T-helper 2 cell treated with Interferon-gamma antibody and Interleukin-4, amounts not matched to agents 5 μg/mL and 100 μg/mL, for 36 hours (primary cell): ENCODE data around the gene PDE8B.

Experiments used
- DNase-seq: peaks from one replicate; pipeline ENCODE4 v3.0.0; 2021; ENCODE audit warnings: low spot score
- H3K27ac Mint-ChIP-seq: one replicate; pipeline ENCODE4 v1.8.0; 2021; ENCODE audit warnings: mild to moderate bottlenecking, mixed read lengths
- H3K27me3 Mint-ChIP-seq: one replicate; pipeline ENCODE4 v1.8.0; 2021; ENCODE audit warnings: low read depth, mixed read lengths
- H3K36me3 Mint-ChIP-seq: one replicate; pipeline ENCODE4 v1.8.0; 2021; ENCODE audit warnings: low read depth, mixed read lengths
- H3K4me1 Mint-ChIP-seq: one replicate; pipeline ENCODE4 v1.8.0; 2021; ENCODE audit warnings: low read depth, mixed read lengths
- H3K4me3 Mint-ChIP-seq: one replicate; pipeline ENCODE4 v1.8.0; 2022; ENCODE audit warnings: mild to moderate bottlenecking, moderate library complexity, mixed read lengths
- H3K9me3 Mint-ChIP-seq: one replicate; pipeline ENCODE4 v1.8.0; 2021; ENCODE audit warnings: mixed read lengths

Gene PDE8B

DNA sequence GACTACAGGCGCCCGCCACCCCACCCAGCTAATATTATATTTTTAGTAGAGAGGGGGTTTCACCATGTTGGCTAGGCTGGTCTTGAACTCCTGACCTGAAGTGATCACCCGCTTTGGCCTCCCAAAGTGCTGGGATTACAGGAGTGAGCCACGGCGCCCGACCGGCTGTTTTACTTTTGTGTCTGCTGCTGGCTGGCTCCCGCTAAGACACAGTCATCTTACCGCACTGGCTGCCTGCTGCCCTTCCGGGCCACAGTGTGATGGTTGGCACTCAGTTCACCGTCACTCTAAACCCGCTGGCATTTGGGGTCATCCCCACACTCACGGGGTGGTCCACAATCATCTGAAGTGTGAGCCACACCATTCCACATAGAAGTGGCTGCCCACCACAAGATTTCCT, 188.0 kb downstream of the PDE8B start:
- no peaks in the 10 kb centered on the region for H3K36me3 Mint-ChIP-seq
- H3K4me1 Mint-ChIP-seq = peaks cover 9% of the 10 kb centered on the region
- no peaks in the 10 kb centered on the region for H3K9me3 Mint-ChIP-seq
- no peak overlapping the region for H3K4me3 Mint-ChIP-seq
- no peak overlapping the region for H3K27ac Mint-ChIP-seq
- peaks cover 4% of the 10 kb centered on the region for H3K27me3 Mint-ChIP-seq
- no peak for DNase-seq

DNA sequence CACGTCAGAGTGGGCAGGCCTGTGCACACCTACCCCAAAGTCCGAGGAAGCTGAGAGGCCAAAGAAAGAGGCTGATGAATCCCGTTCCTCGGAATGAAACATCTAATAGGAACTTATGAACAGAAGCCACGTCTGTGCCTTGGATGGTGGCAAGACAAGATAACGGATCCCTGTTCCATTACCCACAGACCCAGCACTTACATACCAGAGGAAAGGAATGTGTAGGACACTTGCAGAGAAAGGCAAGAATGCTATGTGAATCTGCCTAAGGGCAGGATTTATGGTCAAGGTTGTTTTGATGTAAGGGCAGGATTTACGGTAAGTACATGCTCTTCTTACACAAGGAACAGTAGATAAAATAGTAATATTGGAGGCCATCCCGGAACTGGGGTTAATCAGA, 188.4 kb downstream of the PDE8B start:
- Mint-ChIP-seq H3K27ac (no peak overlapping the region), H3K4me1 (peaks cover 9% of the 10 kb centered on the region), H3K4me3 (no peak overlapping the region), H3K9me3 (no peaks in the 10 kb centered on the region), H3K36me3 (no peaks in the 10 kb centered on the region), H3K27me3 (peaks cover 4% of the 10 kb centered on the region)
- DNase-seq = no peak

DNA sequence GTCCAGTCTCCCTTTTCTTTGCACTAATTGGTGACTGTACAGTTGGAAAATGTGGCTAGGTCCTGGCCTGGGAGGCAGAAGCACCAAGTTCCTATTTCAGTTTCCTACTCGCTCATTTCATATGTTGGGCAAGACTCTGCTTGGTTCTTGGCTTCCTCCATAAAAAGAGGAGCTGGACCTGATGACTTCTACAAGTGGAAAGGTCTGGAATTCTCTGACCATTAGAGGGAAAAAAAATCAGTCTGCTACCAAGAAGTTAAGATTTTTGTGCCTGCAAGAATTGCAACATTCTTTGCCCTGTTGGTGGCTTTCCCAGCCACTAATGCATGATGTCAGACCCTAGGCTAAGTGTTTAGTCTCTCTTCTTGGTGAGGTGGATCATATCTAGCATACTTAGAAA, 190.2 kb downstream of the PDE8B start:
- H3K36me3 Mint-ChIP-seq = no peaks in the 10 kb centered on the region
- no peak for DNase-seq
- no peak overlapping the region for H3K4me3 Mint-ChIP-seq
- H3K9me3 Mint-ChIP-seq = no peaks in the 10 kb centered on the region
- H3K27ac Mint-ChIP-seq = no peak overlapping the region
- H3K27me3 Mint-ChIP-seq = peaks cover 8% of the 10 kb centered on the region
- H3K4me1 Mint-ChIP-seq = peaks cover 9% of the 10 kb centered on the region

DNA sequence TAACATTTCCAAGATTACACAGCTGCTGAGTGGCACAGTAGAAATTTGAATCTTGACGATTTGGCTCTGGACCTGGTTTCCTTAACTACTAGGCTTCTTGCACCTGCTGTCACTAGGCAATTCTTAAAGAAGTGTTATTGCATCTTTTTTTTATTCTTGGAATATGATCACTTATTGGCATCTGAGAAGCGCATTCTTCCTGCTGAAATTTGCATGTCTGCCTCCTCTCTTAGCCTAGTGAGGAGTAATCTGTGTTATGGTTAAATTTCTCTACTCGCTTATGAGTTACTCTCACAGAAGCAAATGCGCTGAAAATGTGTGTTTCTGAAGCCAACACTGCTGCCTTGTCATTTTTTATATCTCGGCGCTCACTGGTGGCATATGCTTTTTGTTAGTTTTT, 192.3 kb downstream of the PDE8B start:
- Mint-ChIP-seq H3K27me3 (peaks cover 8% of the 10 kb centered on the region), H3K4me1 (no peaks in the 10 kb centered on the region), H3K4me3 (no peak overlapping the region), H3K9me3 (no peaks in the 10 kb centered on the region), H3K27ac (no peak overlapping the region), H3K36me3 (no peaks in the 10 kb centered on the region)
- DNase-seq = no peak

DNA sequence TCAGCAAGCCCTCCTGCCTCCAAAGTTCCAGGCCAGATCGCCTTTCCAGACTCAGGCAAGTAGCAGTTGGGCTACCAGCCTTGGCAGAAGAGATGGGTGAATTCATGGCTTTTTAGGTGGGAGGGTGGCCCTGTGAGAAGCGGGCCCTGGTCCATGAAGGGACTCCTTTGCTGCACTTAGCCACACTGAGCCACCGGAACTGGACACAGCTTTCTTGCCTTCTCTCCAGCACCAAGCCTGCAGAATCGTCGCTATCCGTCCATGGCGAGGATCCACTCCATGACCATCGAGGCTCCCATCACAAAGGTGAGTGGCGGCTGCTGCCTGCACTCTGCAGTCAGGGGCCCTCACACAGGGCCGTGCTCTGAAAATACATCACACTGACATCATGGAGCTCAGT, 196.7 kb downstream of the PDE8B start:
- Mint-ChIP-seq H3K4me1 (peaks cover 3% of the 10 kb centered on the region), H3K27me3 (peaks cover 18% of the 10 kb centered on the region), H3K4me3 (no peak overlapping the region), H3K27ac (no peak overlapping the region), H3K36me3 (no peaks in the 10 kb centered on the region), H3K9me3 (no peaks in the 10 kb centered on the region)
- DNase-seq = no peak

DNA sequence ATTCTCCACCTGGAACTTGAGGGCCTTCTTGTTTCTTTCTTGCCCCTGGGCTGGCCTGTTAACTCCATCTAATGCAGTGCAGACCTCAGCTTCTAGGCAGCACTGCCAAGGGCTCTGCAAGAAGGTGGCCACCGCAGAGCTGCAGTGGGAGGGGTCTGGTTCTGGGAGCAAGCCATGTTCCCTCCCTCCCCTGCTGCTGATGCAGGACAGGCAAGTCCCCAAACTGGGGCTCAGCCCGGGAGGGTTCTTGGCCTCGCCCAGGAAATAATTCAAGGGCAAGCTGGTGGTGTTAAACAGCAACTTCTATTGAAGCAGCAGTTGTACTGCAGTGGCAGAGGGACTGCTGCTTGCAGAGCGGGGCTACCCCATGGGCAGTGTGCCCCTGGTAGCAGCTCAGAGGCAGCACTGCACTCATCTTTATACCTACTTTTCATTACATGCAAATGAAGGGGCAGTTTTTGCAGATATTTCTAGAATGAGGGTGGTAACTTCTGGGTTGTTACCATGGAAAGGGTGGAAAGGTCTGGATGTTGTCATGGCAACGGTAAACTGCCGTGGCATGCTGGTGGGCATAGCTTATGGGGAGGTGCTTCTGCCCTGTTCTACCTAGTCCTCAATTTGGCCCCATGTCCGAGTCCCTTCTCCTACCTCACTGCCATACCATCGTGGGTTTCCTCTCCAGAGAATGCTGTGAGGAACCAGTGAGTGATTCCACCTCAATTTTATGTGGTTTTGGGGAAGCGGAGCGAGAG, 199.6 kb downstream of the PDE8B start:
- DNase-seq = no peak
- H3K27ac Mint-ChIP-seq = no peak overlapping the region
- H3K27me3 Mint-ChIP-seq = peaks cover 22% of the 10 kb centered on the region
- H3K4me3 Mint-ChIP-seq = no peak overlapping the region
- H3K36me3 Mint-ChIP-seq = no peaks in the 10 kb centered on the region
- no peaks in the 10 kb centered on the region for H3K9me3 Mint-ChIP-seq
- peaks cover 3% of the 10 kb centered on the region for H3K4me1 Mint-ChIP-seq

DNA sequence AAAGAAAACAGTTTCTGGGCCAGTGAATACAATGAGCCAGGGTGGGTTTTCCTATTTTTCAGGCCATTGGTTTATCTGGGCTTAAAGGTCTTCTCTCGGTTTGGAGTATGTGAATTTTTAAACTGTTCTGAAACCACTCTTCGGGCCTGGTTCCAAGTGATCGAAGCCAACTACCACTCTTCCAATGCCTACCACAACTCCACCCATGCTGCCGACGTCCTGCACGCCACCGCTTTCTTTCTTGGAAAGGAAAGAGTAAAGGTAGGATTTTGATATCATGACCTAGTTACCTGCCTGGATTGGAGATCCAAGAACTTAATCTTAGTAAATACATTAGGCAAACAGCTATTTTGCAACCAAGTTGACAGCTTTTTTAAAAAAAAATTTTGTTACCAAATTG, 202.6 kb downstream of the PDE8B start:
- Mint-ChIP-seq H3K27ac (no peak overlapping the region), H3K9me3 (no peaks in the 10 kb centered on the region), H3K4me1 (peaks cover 3% of the 10 kb centered on the region), H3K27me3 (peaks cover 18% of the 10 kb centered on the region), H3K36me3 (no peaks in the 10 kb centered on the region), H3K4me3 (no peak overlapping the region)
- DNase-seq = no peak

DNA sequence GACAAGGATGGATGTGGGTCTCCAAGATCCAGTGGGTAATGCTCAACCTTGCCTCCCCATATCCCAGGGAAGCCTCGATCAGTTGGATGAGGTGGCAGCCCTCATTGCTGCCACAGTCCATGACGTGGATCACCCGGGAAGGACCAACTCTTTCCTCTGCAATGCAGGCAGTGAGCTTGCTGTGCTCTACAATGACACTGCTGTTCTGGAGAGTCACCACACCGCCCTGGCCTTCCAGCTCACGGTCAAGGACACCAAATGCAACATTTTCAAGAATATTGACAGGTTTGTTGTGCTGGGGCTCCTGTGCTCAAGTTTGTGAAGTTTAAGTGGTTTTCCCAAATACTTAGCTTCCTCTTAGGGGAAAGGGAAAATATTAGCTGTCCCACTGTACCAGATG, 207.7 kb downstream of the PDE8B start:
- peaks cover 4% of the 10 kb centered on the region for H3K4me1 Mint-ChIP-seq
- H3K27me3 Mint-ChIP-seq = peaks cover 2% of the 10 kb centered on the region
- H3K27ac Mint-ChIP-seq = no peak overlapping the region
- DNase-seq = no peak
- no peaks in the 10 kb centered on the region for H3K9me3 Mint-ChIP-seq
- no peak overlapping the region for H3K4me3 Mint-ChIP-seq
- peaks cover 4% of the 10 kb centered on the region for H3K36me3 Mint-ChIP-seq

DNA sequence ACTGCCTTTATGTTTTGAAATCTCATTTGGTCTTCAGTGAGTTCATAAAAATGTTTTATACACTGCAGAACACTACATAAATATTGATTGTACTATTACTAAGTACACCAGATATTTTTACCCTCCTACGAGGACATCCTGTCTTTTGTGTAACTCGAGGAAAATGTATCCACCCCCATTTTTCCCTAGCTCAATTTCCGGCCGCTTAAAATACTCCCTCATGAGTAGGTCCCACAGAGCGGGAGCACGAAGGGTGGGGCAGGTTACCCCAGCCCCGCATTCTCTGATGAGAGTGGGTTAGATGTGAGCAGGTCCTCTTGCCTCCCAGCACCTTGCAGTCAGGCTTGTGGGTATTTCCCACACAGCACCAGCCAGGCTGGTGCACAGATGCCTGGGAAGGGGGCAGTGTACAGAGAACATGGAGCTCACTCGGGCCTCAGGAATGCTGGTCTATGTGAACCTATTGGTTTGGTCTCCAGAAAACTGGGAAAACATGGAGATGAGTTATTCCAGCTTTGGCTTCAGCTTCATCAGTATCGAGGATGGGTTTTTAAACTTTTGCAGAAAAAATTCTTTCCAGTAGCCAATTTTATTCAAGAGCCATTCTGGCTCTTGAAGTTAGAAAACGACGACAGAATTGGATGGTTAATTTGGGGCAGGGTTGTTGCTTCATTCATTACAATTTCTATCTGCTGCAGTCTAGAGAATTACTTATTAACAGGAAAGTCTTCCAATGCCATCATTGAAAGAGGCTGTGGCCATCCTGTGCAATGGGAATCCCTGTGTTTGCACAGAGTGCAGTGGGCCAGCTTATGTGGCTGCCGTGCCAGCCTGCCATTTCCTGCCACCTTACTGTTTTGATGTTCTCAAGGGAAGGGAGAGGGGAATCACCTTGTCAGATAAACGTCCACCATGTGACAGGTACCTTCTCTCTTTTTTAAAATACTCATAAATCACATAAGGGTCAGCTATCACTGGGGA, 208.4 kb downstream of the PDE8B start:
- H3K9me3 Mint-ChIP-seq = no peaks in the 10 kb centered on the region
- peaks cover 8% of the 10 kb centered on the region for H3K4me1 Mint-ChIP-seq
- H3K27me3 Mint-ChIP-seq = peaks cover 2% of the 10 kb centered on the region
- DNase-seq = no peak
- H3K27ac Mint-ChIP-seq = no peak overlapping the region
- H3K4me3 Mint-ChIP-seq = no peak overlapping the region
- H3K36me3 Mint-ChIP-seq = peaks cover 7% of the 10 kb centered on the region

DNA sequence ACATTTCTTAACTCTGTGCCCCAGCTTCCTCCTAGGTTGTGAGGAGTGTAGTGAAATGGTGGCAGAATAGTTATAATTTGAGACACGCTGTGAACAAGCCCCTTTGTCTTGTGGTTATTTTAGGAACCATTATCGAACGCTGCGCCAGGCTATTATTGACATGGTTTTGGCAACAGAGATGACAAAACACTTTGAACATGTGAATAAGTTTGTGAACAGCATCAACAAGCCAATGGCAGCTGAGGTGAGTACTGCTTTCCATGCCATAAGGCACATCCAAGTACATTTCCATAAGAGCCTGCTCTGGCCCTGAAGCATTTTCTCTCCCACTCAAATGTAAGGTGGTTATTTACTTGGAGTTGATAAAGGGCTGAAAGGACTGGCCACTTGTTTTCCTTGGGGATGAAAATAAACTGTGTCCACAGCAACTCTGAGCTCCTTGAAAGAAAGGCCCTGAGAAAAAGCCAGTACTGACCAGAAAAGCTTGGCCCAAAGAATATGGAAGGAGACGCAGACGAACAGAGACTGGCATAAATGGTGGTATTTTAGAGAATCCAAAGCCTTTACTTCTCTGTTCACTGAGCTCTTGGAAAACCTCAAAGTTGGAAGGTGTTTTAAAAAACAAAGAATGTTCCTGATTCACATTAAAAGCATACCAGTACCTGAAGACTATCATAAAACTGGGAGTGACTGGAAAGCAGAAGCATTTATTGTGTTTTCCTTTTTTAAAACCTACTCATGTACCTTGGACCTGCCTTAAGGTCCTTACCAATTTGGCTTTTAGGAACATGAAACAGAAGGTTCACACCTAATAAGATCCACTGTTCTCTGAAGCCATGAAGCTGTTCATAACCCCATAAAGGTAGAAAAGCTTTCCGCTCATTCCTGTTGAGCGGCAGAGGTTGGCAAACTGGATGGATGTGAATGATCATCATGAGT, 209.4 kb downstream of the PDE8B start:
- H3K9me3 Mint-ChIP-seq = no peaks in the 10 kb centered on the region
- DNase-seq = no peak
- no peaks in the 10 kb centered on the region for H3K27me3 Mint-ChIP-seq
- no peak overlapping the region for H3K27ac Mint-ChIP-seq
- H3K36me3 Mint-ChIP-seq = peaks cover 12% of the 10 kb centered on the region
- peaks cover 11% of the 10 kb centered on the region for H3K4me1 Mint-ChIP-seq
- no peak overlapping the region for H3K4me3 Mint-ChIP-seq

DNA sequence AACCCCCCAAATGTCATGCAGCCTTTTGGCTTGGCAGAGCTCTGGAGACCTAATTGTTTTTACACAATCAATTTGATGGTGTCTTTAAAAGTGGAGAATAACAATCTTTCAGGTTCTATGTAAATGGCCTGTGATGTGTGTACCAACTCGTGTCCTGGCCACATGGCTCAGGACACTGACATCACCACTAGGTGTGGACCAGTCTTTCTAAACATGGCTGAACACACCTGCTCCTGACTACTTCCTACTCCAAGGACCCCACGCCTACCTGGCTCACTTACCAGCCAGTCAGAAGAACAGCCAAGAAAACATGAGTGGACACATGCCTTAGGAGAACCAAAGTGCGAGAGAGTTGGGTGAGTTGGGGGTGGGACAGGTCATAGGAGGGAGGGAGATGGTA, 210.5 kb downstream of the PDE8B start:
- Mint-ChIP-seq H3K27me3 (no peaks in the 10 kb centered on the region), H3K4me3 (no peak overlapping the region), H3K27ac (no peak overlapping the region), H3K9me3 (no peaks in the 10 kb centered on the region), H3K36me3 (peaks cover 13% of the 10 kb centered on the region), H3K4me1 (peaks cover 11% of the 10 kb centered on the region)
- no peak for DNase-seq

DNA sequence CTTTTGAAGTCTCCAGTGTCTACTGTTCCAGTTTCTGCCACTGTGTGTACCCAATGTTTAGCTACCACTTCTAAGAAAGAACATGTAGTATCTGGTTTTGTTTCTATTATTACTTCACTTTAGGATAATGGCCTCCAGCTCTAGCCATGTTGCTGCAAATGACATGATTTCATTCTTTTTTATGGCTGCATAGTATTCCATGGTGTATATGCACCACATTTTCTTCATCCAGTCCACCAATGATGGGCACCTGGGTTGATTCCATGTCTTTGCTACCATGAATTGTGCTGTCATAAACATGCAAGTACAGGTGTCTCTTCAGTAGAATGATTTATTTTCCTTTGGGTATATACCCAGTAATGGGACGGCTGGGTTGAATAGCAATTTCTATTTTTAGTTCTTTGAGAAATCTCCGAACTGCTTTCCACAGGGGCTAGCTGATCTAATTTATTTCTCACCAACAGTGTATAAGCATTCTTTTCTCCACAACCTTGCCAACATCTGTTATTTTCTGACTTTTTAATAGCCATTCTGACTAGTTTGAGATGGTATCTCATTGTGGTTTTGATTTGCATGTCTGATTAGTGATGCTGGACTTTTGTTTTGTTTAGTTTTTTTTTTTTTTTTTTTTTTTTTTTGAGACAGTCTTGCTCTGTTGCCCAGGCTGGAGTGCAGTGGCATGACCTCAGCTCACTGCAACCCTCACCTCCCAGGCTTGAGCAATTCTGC, 212.7 kb downstream of the PDE8B start:
- Mint-ChIP-seq H3K27me3 (no peaks in the 10 kb centered on the region), H3K4me3 (no peak overlapping the region), H3K4me1 (peaks cover 11% of the 10 kb centered on the region), H3K36me3 (peaks cover 15% of the 10 kb centered on the region), H3K27ac (no peak overlapping the region), H3K9me3 (no peaks in the 10 kb centered on the region)
- no peak for DNase-seq

DNA sequence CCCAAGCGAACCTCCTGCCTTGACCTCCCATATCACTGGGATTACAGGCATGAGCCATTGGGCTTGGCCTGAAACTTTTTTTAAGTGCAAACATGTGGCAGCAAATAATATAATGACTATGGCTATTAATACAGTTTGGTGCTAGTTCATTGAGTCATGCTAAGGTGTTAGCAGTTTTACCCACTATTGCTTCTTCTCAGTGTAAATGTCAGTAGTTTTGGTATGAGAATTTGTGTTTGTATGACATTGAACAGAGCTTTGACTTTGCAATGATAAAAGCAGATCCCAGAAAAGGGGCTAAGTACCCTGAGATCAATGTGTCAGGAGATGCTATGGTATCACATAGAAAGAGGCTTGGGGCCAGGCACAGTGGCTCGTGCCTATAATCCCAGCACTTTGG, 214.4 kb downstream of the PDE8B start:
- Mint-ChIP-seq H3K27ac (no peak overlapping the region), H3K27me3 (no peaks in the 10 kb centered on the region), H3K36me3 (peaks cover 19% of the 10 kb centered on the region), H3K4me1 (peaks cover 10% of the 10 kb centered on the region), H3K4me3 (no peak overlapping the region), H3K9me3 (no peaks in the 10 kb centered on the region)
- no peak for DNase-seq
